Mucosa of descending colon (tissue), 3 donors: ENCODE measurements around the gene C4A. TPM values are rescaled to one million over a fixed set of nuclear protein-coding genes. Genes with fewer than 3 reads are reported as not detected.

ENCODE experiments used
- ATAC-seq: fragments of 200-7000 bp; cut with Tn5 transposase; one replicate; pipeline ENCODE4 v1.9.1; 2020; ENCODE audit warnings: mild to moderate bottlenecking, moderate library complexity
- DNase-seq, 3 donors: peaks; one replicate each; pipeline ENCODE4 v3.0.0-alpha.2; 2020
- H3K36me3 ChIP-seq: fragments of 200-600 bp; one replicate; pipeline ENCODE4 v1.8.0; 2021; ENCODE audit warnings: low read depth, mild to moderate bottlenecking
- H3K4me1 ChIP-seq: fragments of 200-600 bp; one replicate; pipeline ENCODE4 v1.8.0; 2021; ENCODE audit warnings: low read depth, mild to moderate bottlenecking
- H3K4me3 ChIP-seq: fragments of 200-600 bp; one replicate; pipeline ENCODE4 v1.8.0; 2021; ENCODE audit warnings: mild to moderate bottlenecking
- H3K9me3 ChIP-seq: fragments of 200-600 bp; one replicate; pipeline ENCODE4 v1.8.0; 2021; ENCODE audit warnings: mild to moderate bottlenecking
- intact Hi-C, 2 donors: fragments of 100-400 bp; cut with DNase I in 1 of 2; cut with micrococcal nuclease in 1 of 2; formaldehyde crosslinking; loops; one replicate each; pipeline versions ENCODE4 v1.11.0 to v1.11.1; 2022; cut with DNase I, micrococcal nuclease
- total RNA-seq, 3 donors: library from RNA; stranded (reverse); fragmentation: NEBNext Ultra II Directional in 2 of 3; extraction: Animal tissue kit (Norgen Biotek cat#: 25700) in 2 of 3; gene quantifications; one replicate each; pipeline versions ENCODE4 v1.2.1 to v1.2.4, GENCODE V29; 2021 to 2023
- TF ChIP-seq, protein P1 (sequence below): fragments of 200-600 bp; IDR thresholded peaks from one replicate; pipeline ENCODE4 v1.8.0; 2022; ENCODE audit warnings: antibody characterized with exemption, mild to moderate bottlenecking
- donor health status: DM: no; HTN: no; CAD: no; lungs with moderate emphysema.
- donor health status: DM: no; HTN: no; CAD: no.
- donor health status: DM: no; HTN: yes; CAD: no.

Gene C4A
- total RNA-seq, 3 donors from 2014 or later, result 10.2 to 203 (median 56.0) TPM

DNA sequence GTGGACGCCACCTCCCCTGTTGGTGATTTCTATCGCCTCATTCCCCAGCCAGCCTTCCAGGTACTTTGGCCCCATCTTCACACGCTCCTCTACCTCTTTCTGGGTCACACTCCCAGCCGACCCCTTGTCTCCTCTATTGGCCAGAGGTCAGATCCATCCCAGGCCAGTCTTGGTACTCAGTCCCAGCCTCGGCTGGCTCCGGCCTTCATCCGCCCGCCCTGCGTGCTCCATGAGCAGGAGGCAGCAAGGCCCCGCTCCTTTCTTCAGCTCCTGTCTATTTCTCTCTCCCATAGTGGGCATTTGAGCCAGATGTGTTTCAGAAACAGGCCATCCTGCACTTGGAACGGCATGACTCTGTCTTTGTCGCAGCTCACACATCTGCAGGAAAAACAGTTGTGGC lies 20.2 kb upstream of the C4A start:
- Histone ChIP-seq H3K4me3 (no peak overlapping the region), H3K9me3 (no peaks in the 10 kb centered on the region), H3K4me1 (peaks cover 12% of the 10 kb centered on the region), H3K36me3 (peaks cover 7% of the 10 kb centered on the region)
- ATAC-seq, result no peak
- intact Hi-C loops, result no loop called here
- TF ChIP-seq, protein P1, sequence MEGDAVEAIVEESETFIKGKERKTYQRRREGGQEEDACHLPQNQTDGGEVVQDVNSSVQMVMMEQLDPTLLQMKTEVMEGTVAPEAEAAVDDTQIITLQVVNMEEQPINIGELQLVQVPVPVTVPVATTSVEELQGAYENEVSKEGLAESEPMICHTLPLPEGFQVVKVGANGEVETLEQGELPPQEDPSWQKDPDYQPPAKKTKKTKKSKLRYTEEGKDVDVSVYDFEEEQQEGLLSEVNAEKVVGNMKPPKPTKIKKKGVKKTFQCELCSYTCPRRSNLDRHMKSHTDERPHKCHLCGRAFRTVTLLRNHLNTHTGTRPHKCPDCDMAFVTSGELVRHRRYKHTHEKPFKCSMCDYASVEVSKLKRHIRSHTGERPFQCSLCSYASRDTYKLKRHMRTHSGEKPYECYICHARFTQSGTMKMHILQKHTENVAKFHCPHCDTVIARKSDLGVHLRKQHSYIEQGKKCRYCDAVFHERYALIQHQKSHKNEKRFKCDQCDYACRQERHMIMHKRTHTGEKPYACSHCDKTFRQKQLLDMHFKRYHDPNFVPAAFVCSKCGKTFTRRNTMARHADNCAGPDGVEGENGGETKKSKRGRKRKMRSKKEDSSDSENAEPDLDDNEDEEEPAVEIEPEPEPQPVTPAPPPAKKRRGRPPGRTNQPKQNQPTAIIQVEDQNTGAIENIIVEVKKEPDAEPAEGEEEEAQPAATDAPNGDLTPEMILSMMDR, result no peak
- peak in 1 of 3 donors; percentile 32 for DNase-seq

DNA sequence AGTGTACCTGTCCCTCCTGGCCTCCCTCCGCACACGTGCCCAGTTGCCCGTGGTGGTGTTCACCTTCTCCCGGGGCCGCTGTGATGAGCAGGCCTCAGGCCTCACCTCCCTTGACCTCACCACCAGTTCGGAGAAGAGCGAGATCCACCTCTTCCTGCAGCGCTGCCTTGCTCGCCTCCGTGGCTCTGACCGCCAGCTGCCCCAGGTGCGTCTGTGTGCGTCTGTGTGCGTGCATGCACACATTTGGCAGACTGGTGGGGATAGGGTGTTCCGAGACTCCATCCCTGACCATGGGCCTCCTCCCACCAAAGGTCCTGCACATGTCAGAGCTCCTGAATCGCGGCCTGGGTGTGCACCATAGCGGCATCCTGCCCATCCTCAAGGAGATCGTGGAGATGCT lies 17.9 kb upstream of the C4A start:
- H3K9me3 ChIP-seq, result no peaks in the 10 kb centered on the region
- H3K4me3 ChIP-seq, result no peak overlapping the region
- H3K36me3 ChIP-seq, result peaks cover 9% of the 10 kb centered on the region
- intact Hi-C loops, result no loop called here
- TF ChIP-seq, protein P1, result no peak
- peaks cover 4% of the 10 kb centered on the region for H3K4me1 ChIP-seq
- ATAC-seq, result no peak
- peak in 1 of 3 donors; percentile 29 for DNase-seq

DNA sequence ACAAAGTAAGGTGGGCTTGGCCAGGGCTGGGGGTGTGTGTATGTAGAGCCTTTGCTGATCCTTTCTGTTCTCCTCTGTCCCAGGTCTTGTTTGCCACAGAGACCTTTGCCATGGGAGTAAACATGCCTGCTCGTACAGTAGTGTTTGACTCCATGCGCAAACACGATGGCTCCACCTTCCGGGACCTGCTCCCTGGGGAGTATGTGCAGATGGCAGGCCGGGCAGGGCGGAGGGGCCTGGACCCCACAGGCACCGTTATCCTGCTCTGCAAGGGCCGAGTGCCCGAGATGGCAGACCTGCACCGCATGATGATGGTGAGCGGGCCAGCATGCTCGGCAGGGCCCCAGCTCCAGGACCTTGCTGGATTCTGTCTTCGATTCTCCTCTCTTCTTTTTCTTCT lies 16.2 kb upstream of the C4A start:
- Histone ChIP-seq H3K36me3 (peaks cover 9% of the 10 kb centered on the region), H3K4me3 (no peak overlapping the region), H3K4me1 (peaks cover under 1% of the 10 kb centered on the region), H3K9me3 (no peaks in the 10 kb centered on the region)
- no peak for DNase-seq
- intact Hi-C loops, result no loop called here
- TF ChIP-seq, protein P1, result no peak
- no peak for ATAC-seq

DNA sequence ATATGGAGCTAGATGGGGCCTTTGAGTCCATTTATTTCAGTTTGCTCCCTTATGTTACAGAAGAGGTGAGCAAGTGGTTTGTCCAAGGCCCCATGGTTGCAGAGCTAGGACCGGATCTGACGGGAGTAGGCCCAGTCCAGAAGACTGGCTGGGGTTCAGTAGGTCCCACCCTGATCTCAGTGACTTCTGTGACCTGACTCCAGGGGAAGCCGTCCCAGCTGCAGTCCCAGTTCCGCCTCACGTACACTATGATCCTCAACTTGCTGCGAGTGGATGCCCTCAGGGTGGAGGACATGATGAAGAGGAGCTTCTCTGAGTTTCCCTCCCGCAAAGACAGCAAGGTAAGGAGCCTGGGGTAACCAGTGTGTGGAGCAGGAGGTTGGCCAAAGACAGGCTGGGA lies 15.4 kb upstream of the C4A start:
- peaks cover 9% of the 10 kb centered on the region for H3K36me3 ChIP-seq
- ATAC-seq (no peak), DNase-seq (no peak)
- H3K4me1 ChIP-seq, result peaks cover 9% of the 10 kb centered on the region
- TF ChIP-seq, protein P1, result no peak
- H3K9me3 ChIP-seq, result no peaks in the 10 kb centered on the region
- no peak overlapping the region for H3K4me3 ChIP-seq
- intact Hi-C loops, result no loop called here

DNA sequence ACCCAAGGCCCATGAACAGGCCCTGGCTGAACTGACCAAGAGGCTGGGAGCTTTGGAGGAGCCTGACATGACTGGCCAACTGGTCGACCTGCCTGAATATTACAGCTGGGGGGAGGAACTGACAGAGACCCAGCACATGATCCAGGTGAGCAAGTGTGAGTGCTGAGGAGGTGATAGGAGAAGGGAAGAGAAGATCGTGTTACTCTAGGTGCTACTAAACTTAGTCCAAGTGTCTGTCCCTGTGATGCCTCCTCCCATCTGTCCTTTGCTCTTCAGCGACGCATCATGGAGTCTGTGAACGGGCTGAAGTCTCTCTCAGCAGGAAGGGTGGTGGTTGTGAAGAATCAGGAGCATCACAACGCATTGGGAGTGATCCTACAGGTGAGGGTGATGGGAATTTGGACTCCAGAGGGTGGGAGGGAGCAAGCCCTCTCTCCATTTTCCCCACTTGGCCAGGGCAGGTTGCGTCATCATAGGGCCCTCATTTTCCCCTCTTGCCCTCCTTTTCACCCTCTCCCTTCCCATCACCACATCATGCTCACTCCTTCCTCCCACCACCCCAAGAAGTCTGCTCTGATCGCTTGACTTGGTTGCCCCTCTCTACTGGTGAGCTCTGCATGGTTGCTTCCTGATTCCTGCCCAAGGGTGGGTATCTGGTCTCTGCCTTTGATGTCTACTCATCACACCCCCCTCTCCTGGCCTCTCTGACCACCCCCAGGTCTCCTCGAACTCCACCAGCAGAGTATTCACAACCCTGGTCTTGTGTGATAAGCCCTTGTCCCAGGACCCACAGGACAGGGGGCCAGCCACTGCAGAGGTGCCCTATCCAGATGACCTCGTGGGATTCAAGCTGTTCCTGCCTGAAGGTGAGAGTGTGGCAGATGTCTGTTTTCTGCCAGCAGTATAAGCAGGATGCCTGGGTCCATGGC lies 14.6 kb upstream of the C4A start:
- Histone ChIP-seq H3K36me3 (peaks cover 9% of the 10 kb centered on the region), H3K9me3 (no peaks in the 10 kb centered on the region), H3K4me1 (peaks cover 9% of the 10 kb centered on the region), H3K4me3 (no peak overlapping the region)
- intact Hi-C loops, result no loop called here
- DNase-seq, result no peak
- TF ChIP-seq, protein P1, result no peak
- no peak for ATAC-seq
